ENCODE measurements around the gene PRKN. TPM values are rescaled to one million over a fixed set of nuclear protein-coding genes. Genes with fewer than 3 reads are reported as not detected.

The PRKN gene
- total RNA-seq, 2 experiments from 2014 or later = 0.82 to 1.00 TPM

DNA sequence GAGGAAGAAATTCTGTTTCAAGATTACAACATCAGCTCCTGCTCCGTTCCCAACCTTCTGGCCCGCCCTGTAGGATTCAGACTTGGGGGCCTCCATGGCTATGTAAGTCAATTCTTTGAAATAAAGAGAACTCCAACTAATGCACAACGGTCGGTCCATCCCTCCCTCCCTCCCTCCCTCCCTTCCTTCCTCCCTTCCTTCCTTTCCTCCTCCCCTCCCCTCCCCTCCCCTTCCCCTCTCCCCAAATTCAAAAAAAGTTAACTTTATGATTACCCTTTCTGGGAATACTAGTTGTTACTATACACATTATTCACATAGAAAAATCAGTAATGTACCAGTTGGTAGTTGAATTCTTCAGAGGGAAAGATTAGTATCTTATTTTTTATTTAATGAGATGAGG lies 1274.0 kb downstream of the PRKN start:
- H3K27ac Mint-ChIP-seq = no peak overlapping the region
- H3K27me3 Mint-ChIP-seq = no peaks in the 10 kb centered on the region
- intact Hi-C loops (cut with micrococcal nuclease) = no loop called here
- H3K4me1 Mint-ChIP-seq (ENCODE audit: low read depth) = peaks cover under 1% of the 10 kb centered on the region
- no peaks in the 10 kb centered on the region for H3K36me3 Mint-ChIP-seq
- DNase-seq = no peak
- no peaks in the 10 kb centered on the region for H3K9me3 Mint-ChIP-seq
- POLR2A ChIA-PET = no interaction called here
- CTCF ChIA-PET = no interaction called here
- H3K4me3 Mint-ChIP-seq = no peak overlapping the region

DNA sequence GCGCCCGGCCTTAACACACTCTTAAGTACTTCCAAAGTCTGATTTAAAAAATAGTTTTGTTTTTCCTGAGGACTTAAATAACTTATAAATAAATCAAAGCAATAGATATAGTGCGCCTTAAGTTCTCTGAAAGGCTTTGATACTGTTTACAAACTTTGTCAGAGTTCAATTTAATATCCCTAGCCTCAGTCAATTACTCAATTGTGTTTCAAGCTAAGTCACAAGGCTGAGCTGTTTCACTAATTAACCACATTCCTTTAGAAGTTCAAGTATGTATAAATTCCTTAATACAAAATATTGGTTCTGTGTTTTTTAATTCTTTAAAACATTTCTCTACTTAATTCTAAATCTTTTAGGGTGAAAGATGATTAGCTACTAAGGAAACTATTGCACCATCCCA lies 1275.3 kb downstream of the PRKN start:
- Mint-ChIP-seq H3K9me3 (no peaks in the 10 kb centered on the region), H3K27me3 (no peaks in the 10 kb centered on the region), H3K27ac (no peak overlapping the region), H3K4me1 (ENCODE audit: low read depth) (no peaks in the 10 kb centered on the region), H3K36me3 (no peaks in the 10 kb centered on the region), H3K4me3 (no peak overlapping the region)
- intact Hi-C loops (cut with micrococcal nuclease) = no loop called here
- POLR2A ChIA-PET = no interaction called here
- no peak for DNase-seq
- CTCF ChIA-PET = interaction anchor here (2.0 kb wide), 1 partner anchor 34 kb away, joined by 7 read pairs; no protein-coding TSS in a partner anchor

DNA sequence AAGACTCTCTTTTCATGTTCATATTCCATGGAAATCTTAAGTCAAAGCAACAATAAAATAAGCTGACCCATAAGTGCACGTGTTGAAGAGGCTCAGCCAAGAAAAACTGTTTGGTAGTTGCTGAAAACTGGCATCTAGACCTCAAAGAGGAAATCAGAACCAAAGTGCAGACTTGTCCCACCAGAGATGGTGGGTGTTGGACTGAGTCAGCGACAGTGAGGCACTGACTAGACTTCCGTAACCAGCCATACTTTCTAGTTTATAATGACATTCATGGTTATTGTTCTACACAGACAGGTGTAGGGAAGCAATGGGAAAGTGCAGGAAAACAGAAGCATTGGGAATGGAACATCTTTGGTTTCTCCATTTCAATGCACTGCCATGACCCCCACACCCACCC lies 1278.0 kb downstream of the PRKN start:
- no peak overlapping the region for H3K4me3 Mint-ChIP-seq
- intact Hi-C loops (cut with micrococcal nuclease) = no loop called here
- no peaks in the 10 kb centered on the region for H3K4me1 Mint-ChIP-seq (ENCODE audit: low read depth)
- no peak for DNase-seq
- POLR2A ChIA-PET = no interaction called here
- CTCF ChIA-PET = no interaction called here
- H3K9me3 Mint-ChIP-seq = no peaks in the 10 kb centered on the region
- no peaks in the 10 kb centered on the region for H3K36me3 Mint-ChIP-seq
- no peaks in the 10 kb centered on the region for H3K27me3 Mint-ChIP-seq
- no peak overlapping the region for H3K27ac Mint-ChIP-seq

DNA sequence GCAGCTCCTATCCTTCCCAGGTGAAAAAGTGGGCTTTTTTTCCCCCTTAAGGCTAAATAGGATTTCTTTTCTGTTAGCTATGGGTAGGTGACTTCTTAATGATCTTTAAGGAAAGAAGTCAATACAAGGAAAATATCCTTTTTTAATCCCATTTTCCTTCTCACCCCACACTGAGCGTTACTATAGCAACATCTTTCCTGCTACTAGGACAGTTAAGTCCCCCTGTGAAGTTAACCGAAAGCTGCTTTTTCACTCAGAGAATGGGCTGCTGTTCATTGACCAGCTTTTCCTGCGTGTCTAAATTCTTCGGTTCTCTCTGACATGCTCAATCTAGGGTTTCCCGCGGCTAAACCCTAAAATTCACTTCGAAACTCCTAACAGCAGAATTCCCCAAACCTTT lies 1280.6 kb downstream of the PRKN start:
- POLR2A ChIA-PET = no interaction called here
- H3K36me3 Mint-ChIP-seq = no peaks in the 10 kb centered on the region
- DNase-seq = no peak
- CTCF ChIA-PET = interaction anchor here (1.9 kb wide), 1 partner anchor 29 kb away, joined by 8 read pairs; no protein-coding TSS in a partner anchor
- no peak overlapping the region for H3K27ac Mint-ChIP-seq
- no peaks in the 10 kb centered on the region for H3K27me3 Mint-ChIP-seq
- no peak overlapping the region for H3K4me3 Mint-ChIP-seq
- no peaks in the 10 kb centered on the region for H3K4me1 Mint-ChIP-seq (ENCODE audit: low read depth)
- intact Hi-C loops (cut with micrococcal nuclease) = no loop called here
- no peaks in the 10 kb centered on the region for H3K9me3 Mint-ChIP-seq

DNA sequence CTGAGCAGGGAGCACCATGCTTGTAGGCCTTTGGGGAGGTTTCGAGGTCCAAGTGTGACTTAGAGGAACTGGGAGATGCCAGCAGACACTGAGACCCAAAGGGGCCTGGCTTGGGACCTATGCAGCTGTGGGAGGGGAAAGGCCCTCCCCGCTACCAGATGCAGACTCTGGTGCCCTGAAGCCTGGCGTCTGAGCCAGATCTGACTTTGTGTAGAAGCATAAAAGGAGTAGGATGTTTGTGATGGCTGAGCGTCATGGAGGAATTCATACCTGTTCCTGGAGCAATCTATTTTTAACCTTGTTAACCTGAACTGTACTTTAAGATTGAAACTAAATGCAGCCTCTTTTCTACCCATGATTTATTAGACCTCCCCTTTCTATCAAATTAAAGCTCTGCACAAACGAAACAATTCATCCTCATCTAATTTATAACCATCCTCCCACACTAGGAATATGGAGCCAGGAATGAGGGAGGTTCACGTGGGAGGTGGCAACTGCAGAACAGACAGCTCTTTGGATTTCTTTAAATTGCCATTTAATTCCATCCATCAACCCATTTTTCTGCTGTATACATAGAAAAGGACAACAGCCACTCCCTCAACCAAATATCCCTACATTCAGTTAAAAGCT lies 1281.2 kb downstream of the PRKN start:
- intact Hi-C loops (cut with micrococcal nuclease) = no loop called here
- Mint-ChIP-seq H3K27ac (no peak overlapping the region), H3K4me1 (ENCODE audit: low read depth) (no peaks in the 10 kb centered on the region), H3K27me3 (no peaks in the 10 kb centered on the region), H3K36me3 (no peaks in the 10 kb centered on the region), H3K4me3 (no peak overlapping the region), H3K9me3 (no peaks in the 10 kb centered on the region)
- CTCF ChIA-PET = interaction anchor here (1.9 kb wide), 1 partner anchor 28 kb away, joined by 8 read pairs; no protein-coding TSS in a partner anchor
- POLR2A ChIA-PET = no interaction called here
- DNase-seq = no peak

DNA sequence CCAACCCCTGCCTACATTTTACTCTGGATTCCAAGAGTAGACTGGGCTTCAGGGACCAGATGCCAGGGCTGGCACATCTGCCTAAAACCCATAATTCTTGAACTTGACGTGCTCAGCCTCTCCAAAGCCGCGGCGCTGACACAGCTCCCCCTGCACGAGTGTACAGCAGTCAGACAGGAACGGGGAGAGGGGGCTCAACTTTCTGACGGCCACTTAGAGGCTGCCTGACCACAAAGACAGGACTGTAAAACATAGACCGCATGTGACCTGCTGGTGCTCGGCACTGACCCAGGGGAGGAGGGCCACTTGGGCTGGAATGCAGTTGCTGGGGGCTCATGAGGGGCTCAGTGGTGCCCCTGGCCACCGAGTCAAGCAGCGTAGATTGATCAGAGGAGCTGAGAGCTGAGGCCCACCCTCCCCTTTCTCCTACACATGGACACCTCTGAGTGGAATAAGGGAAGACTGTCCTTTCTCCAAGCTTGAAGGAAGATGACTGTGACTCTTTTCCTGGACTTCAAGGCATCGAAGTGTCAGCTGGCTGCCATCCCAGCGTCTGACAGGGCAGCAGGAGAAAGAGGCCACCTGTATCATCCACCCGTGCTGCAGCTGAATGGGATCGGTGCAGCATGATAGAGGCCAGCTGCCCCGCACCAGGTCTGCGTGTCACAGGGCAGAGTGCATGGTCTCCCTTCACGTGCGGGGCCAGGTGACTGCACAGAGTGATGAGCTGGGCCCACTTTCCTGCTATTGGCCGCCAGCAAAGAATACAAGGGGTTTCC lies 1282.4 kb downstream of the PRKN start:
- no peak overlapping the region for H3K27ac Mint-ChIP-seq
- ChIA-PET CTCF (interaction anchor here (0.9 to 1.8 kb wide), 3 partner anchors 13 to 27 kb away, joined by 3 to 10 read pairs (median 4); no protein-coding TSS in a partner anchor), POLR2A (no interaction called here)
- no peaks in the 10 kb centered on the region for H3K27me3 Mint-ChIP-seq
- no peak overlapping the region for H3K4me3 Mint-ChIP-seq
- no peaks in the 10 kb centered on the region for H3K4me1 Mint-ChIP-seq (ENCODE audit: low read depth)
- H3K36me3 Mint-ChIP-seq = no peaks in the 10 kb centered on the region
- intact Hi-C loops (cut with micrococcal nuclease) = no loop called here
- DNase-seq = no peak
- H3K9me3 Mint-ChIP-seq = no peaks in the 10 kb centered on the region

DNA sequence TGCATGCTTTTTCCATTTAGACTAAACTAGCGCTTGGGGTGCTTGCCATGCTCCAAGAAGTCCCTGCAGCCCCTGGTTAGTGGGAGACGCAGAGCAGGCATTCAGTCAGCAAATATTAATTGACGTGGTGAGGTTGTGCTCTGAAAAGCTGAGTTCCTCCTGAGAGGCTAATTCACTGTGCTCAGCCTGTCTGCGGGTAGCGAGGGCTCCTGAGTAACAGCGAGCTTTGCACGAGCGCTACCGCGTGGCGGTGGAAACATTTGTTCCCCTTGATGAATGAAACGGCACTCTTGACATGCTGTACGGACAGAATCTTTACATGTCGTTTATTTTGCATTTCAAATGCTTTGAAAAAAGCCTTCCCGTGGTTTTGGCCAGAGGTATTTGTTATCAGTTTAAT lies 1283.1 kb downstream of the PRKN start:
- intact Hi-C loops (cut with micrococcal nuclease) = no loop called here
- CTCF ChIA-PET = interaction anchor here (1.1 to 1.8 kb wide), 2 partner anchors 14 to 26 kb away, joined by 3 to 10 read pairs; no protein-coding TSS in a partner anchor
- no peak overlapping the region for H3K27ac Mint-ChIP-seq

DNA sequence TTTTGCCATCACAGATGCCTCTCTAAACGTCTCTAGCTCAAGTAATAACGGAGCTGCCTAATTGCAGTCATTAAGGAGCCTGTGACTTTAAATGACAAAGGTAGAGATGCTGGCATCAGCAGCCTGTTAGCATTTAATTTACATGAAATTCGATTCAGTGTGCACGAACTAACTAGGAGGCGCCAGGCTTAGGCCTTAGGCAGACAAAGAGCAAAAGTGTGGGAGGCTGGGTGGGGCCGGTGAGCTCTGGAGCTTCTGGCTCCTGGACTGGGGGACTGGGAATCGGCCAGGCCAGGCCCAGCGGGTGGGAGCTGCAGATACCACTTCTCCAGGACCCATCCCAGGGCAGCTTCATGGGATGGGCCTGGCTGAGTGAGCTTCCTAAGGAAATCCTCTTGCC lies 1283.7 kb downstream of the PRKN start:
- ChIA-PET CTCF (interaction anchor here (1.8 kb wide), 1 partner anchor 25 kb away, joined by 10 read pairs; no protein-coding TSS in a partner anchor), POLR2A (no interaction called here)
- no peaks in the 10 kb centered on the region for H3K4me1 Mint-ChIP-seq (ENCODE audit: low read depth)
- intact Hi-C loops (cut with micrococcal nuclease) = no loop called here
- H3K4me3 Mint-ChIP-seq = no peak overlapping the region
- no peaks in the 10 kb centered on the region for H3K27me3 Mint-ChIP-seq
- H3K27ac Mint-ChIP-seq = no peak overlapping the region
- DNase-seq = no peak
- H3K9me3 Mint-ChIP-seq = no peaks in the 10 kb centered on the region
- no peaks in the 10 kb centered on the region for H3K36me3 Mint-ChIP-seq

More for the DNA sequence above, 1283.1 kb downstream of the PRKN start:
- no peaks in the 10 kb centered on the region for H3K27me3 Mint-ChIP-seq
- no peaks in the 10 kb centered on the region for H3K9me3 Mint-ChIP-seq
- POLR2A ChIA-PET = no interaction called here
- H3K4me1 Mint-ChIP-seq (ENCODE audit: low read depth) = no peaks in the 10 kb centered on the region
- H3K4me3 Mint-ChIP-seq = no peak overlapping the region
- DNase-seq = peak; percentile 41
- no peaks in the 10 kb centered on the region for H3K36me3 Mint-ChIP-seq

DNA sequence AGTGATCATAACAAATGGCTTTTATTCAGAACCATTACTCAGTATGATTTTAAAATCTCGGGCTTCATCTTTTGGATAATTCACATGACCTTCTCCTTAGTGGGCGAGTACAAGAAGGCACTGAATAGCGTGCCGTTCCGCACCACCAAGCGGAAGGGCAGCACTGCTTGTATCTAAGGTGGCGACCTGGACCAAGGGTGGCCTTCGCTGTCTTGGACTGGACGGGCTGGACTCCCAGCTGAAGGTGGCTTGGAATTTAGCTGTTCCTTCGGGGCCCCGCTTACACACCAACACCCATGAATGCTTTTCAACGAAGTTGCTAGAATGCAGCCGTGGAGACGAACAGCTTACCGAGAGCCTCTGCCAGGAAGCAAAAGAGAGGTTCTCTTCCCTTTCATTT lies 1285.1 kb downstream of the PRKN start:
- no peak overlapping the region for H3K27ac Mint-ChIP-seq
- no peaks in the 10 kb centered on the region for H3K9me3 Mint-ChIP-seq
- H3K4me1 Mint-ChIP-seq (ENCODE audit: low read depth) = no peaks in the 10 kb centered on the region
- ChIA-PET POLR2A (no interaction called here), CTCF (no interaction called here)
- no peaks in the 10 kb centered on the region for H3K27me3 Mint-ChIP-seq
- H3K36me3 Mint-ChIP-seq = no peaks in the 10 kb centered on the region
- intact Hi-C loops (cut with micrococcal nuclease) = no loop called here
- H3K4me3 Mint-ChIP-seq = no peak overlapping the region
- no peak for DNase-seq

DNA sequence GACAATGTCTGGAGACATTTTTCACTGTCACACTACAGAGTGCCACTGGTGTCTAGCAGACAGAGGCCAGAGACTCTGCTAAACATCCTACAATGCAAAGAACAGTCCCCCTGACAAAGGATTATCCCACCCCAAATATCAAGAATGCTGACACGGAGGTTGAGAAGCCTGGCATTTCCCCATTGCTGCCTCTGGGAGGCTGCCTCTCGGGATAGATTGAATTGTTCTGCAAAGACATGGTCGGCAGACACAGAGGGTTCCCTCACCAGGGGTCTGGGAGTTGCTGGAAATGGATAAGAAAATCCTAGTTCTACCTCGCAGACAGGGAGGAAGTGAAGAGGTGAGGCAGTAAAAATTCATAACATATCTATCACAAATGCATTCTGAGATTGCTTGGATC lies 1287.3 kb downstream of the PRKN start:
- no peaks in the 10 kb centered on the region for H3K4me1 Mint-ChIP-seq (ENCODE audit: low read depth)
- H3K27me3 Mint-ChIP-seq = peaks cover 2% of the 10 kb centered on the region
- H3K36me3 Mint-ChIP-seq = no peaks in the 10 kb centered on the region
- H3K9me3 Mint-ChIP-seq = no peaks in the 10 kb centered on the region
- no peak overlapping the region for H3K27ac Mint-ChIP-seq
- no peak overlapping the region for H3K4me3 Mint-ChIP-seq
- intact Hi-C loops (cut with micrococcal nuclease) = no loop called here
- POLR2A ChIA-PET = no interaction called here
- CTCF ChIA-PET = interaction anchor here (2.1 kb wide), 1 partner anchor 22 kb away, joined by 9 read pairs; no protein-coding TSS in a partner anchor
- no peak for DNase-seq

DNA sequence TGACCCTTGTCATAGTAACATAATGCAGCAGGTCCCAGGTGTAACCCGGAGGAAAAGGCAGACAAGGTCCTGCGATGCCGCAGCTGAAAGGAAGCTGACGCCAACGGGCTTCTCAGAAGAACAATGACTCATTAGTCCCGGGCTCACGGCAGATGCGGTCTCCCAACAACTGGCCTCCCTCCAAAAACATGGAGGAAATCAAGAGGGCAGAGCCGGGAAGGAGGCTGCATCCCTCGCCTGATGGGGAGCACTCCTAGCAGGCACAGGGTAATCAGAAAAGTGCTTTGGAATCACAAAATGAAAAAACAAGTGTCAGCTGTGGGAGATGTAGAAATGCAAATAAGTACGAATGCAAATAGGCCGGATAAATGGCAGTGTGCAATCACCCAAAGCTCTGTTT lies 1288.5 kb downstream of the PRKN start:
- intact Hi-C loops (cut with micrococcal nuclease) = no loop called here
- H3K4me1 Mint-ChIP-seq (ENCODE audit: low read depth) = no peaks in the 10 kb centered on the region
- H3K27me3 Mint-ChIP-seq = peaks cover 4% of the 10 kb centered on the region
- H3K9me3 Mint-ChIP-seq = no peaks in the 10 kb centered on the region
- DNase-seq = peak; percentile 26
- CTCF ChIA-PET = interaction anchor here (1.0 kb wide), 1 partner anchor 21 kb away, joined by 6 read pairs; no protein-coding TSS in a partner anchor
- no peak overlapping the region for H3K27ac Mint-ChIP-seq
- POLR2A ChIA-PET = no interaction called here
- H3K36me3 Mint-ChIP-seq = no peaks in the 10 kb centered on the region
- H3K4me3 Mint-ChIP-seq = no peak overlapping the region

DNA sequence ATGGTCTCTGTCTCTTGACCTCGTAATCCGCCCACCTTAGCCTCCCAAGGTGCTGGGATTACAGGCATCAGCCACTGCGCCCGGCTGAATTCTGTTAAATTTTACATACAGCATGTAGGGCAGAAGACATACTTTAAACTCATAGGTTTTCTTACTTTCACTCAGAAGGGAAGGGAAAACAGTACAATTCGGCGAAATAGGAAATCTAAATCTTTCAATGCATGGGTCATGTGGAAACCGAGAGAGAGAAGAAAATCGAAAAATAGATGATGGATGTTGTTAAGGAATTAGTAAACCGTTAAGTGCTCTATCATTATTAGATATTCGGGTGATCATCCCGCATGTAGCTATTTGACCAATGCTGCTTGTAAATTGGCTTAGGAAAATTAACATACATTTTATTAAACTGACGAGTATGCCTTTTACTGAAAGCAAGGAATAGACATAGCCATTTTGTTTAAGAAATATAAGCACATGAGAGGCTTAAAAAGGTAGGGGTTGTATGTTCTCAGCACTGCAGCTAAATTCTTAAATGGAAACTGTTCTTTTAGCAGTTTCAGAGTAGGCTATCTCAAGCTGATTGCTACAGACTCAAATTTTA lies 1289.0 kb downstream of the PRKN start:
- Mint-ChIP-seq H3K27ac (no peak overlapping the region), H3K4me3 (no peak overlapping the region), H3K4me1 (ENCODE audit: low read depth) (no peaks in the 10 kb centered on the region), H3K27me3 (peaks cover 6% of the 10 kb centered on the region), H3K9me3 (no peaks in the 10 kb centered on the region), H3K36me3 (no peaks in the 10 kb centered on the region)
- ChIA-PET CTCF (interaction anchor here (1.0 kb wide), 1 partner anchor 21 kb away, joined by 6 read pairs; no protein-coding TSS in a partner anchor), POLR2A (no interaction called here)
- no peak for DNase-seq
- intact Hi-C loops (cut with micrococcal nuclease) = no loop called here

Data from activated CD4-positive, alpha-beta memory T cell treated with anti-CD3 and anti-CD28 coated beads for 36 hours (primary cell).